ENCODE results near the gene SLC6A19. TPM values are rescaled to one million over a fixed set of nuclear protein-coding genes. Genes with fewer than 3 reads are reported as not detected.

Gene SLC6A19
- total RNA-seq, 2 experiments from 2014 or later, result not detected

- Histone ChIP-seq H3K27ac (ENCODE audit: low read depth in 1 of 2, low read length in 2 of 2) (no peak overlapping the region), H3K36me3 (ENCODE audit: insufficient read depth, low read length) (no peaks in the 10 kb centered on the region), H3K9me3 (ENCODE audit: control insufficient read depth in 1 of 2, insufficient read depth in 1 of 2, low read length in 2 of 2) (no peaks in the 10 kb centered on the region), H3K4me1 (ENCODE audit: insufficient read depth, low read length) (no peaks in the 10 kb centered on the region), H3K4me3 (ENCODE audit: low read length) (no peak overlapping the region), H3K27me3 (ENCODE audit: control insufficient read depth in 1 of 2, insufficient read depth in 2 of 2, low read length in 2 of 2) (peaks cover 0 to 2% of the 10 kb centered on the region in 2 experiments)
- no peaks in the 10 kb centered on the region for H3K9me3 Mint-ChIP-seq
- TF ChIP-seq CTCF (IDR thresholded peaks at IDR 0.05), result no peak
- H3K4me3 Mint-ChIP-seq, result no peak overlapping the region
- no peak overlapping the region for H3K27ac Mint-ChIP-seq
- peaks cover 11% of the 10 kb centered on the region for H3K4me1 Mint-ChIP-seq (ENCODE audit: low read depth)
- ChIA-PET POLR2A (no interaction called here), CTCF (no interaction called here)
- ATAC-seq (ENCODE audit: poor library complexity) (no peak), DNase-seq (no peak)
- peaks cover 6% of the 10 kb centered on the region for H3K27me3 Mint-ChIP-seq
- intact Hi-C loops (cut with DNase I, micrococcal nuclease), result no loop called here
- no peaks in the 10 kb centered on the region for H3K36me3 Mint-ChIP-seq (ENCODE audit: low read depth)
These were observed 24.8 kb downstream of the SLC6A19 start for GRCh38 chr5:1226231-1226630.

DNA sequence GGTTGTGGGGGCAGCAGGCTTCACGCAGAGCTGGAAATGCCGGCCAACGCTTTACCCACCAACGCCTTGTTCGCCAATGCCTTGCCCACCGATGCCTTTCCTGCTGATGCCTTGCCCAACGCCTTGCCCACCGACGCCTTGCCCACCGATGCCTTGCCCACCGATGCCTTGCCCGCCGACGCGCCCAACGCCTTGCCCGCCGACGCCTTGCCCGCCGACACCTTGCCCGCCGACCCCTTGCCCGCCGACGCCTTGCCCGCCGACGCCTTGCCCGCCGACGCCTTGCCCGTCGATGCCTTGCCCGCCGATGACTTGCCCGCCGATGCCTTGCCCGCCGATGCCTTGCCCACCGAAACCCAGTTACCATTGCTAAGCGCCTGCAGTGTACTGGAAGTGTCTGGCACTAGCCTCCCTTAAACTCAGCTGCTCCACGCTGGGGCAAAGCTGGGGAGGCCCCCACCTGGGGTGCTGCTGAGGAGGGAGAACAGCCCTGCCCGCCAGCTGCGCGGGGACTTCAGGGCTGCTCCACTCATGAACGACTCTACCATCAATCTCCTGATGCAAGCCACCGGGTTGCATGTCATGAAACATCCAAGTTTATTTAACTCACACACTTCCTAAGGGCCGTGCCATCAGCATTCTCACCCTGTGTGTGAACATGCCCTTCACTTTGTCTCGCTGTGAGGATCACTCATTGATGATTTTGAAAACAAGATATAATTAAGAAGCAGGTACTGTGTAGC lies 25.6 kb downstream of the SLC6A19 start:
- peaks cover 6% of the 10 kb centered on the region for H3K27me3 Mint-ChIP-seq
- H3K36me3 Mint-ChIP-seq (ENCODE audit: low read depth), result no peaks in the 10 kb centered on the region
- Histone ChIP-seq H3K4me3 (ENCODE audit: low read length) (no peak overlapping the region), H3K27me3 (ENCODE audit: control insufficient read depth in 1 of 2, insufficient read depth in 2 of 2, low read length in 2 of 2) (peaks cover 0 to 2% of the 10 kb centered on the region in 2 experiments), H3K36me3 (ENCODE audit: insufficient read depth, low read length) (no peaks in the 10 kb centered on the region), H3K9me3 (ENCODE audit: control insufficient read depth in 1 of 2, insufficient read depth in 1 of 2, low read length in 2 of 2) (no peaks in the 10 kb centered on the region), H3K4me1 (ENCODE audit: insufficient read depth, low read length) (no peaks in the 10 kb centered on the region), H3K27ac (ENCODE audit: low read depth in 1 of 2, low read length in 2 of 2) (no peak overlapping the region)
- CTCF ChIA-PET, result no interaction called here
- POLR2A ChIA-PET, result no interaction called here
- H3K9me3 Mint-ChIP-seq, result no peaks in the 10 kb centered on the region
- no peak overlapping the region for H3K4me3 Mint-ChIP-seq
- DNase-seq (no peak), ATAC-seq (ENCODE audit: poor library complexity) (no peak)
- H3K27ac Mint-ChIP-seq, result no peak overlapping the region
- no peak for TF ChIP-seq CTCF (IDR thresholded peaks at IDR 0.05)
- intact Hi-C loops (cut with DNase I, micrococcal nuclease), result no loop called here
- H3K4me1 Mint-ChIP-seq (ENCODE audit: low read depth), result peaks cover 11% of the 10 kb centered on the region

GRCh38 chr5:1227667-1228066 lies 26.3 kb downstream of the SLC6A19 start:
- no peaks in the 10 kb centered on the region for H3K9me3 Mint-ChIP-seq
- peaks cover 6% of the 10 kb centered on the region for H3K27me3 Mint-ChIP-seq
- Histone ChIP-seq H3K27me3 (ENCODE audit: control insufficient read depth in 1 of 2, insufficient read depth in 2 of 2, low read length in 2 of 2) (peaks cover 0 to 2% of the 10 kb centered on the region in 2 experiments), H3K36me3 (ENCODE audit: insufficient read depth, low read length) (no peaks in the 10 kb centered on the region), H3K27ac (ENCODE audit: low read depth in 1 of 2, low read length in 2 of 2) (no peak overlapping the region), H3K4me1 (ENCODE audit: insufficient read depth, low read length) (no peaks in the 10 kb centered on the region), H3K4me3 (ENCODE audit: low read length) (no peak overlapping the region), H3K9me3 (ENCODE audit: control insufficient read depth in 1 of 2, insufficient read depth in 1 of 2, low read length in 2 of 2) (no peaks in the 10 kb centered on the region)
- ChIA-PET CTCF (no interaction called here), POLR2A (no interaction called here)
- H3K36me3 Mint-ChIP-seq (ENCODE audit: low read depth), result no peaks in the 10 kb centered on the region
- H3K4me3 Mint-ChIP-seq, result no peak overlapping the region
- intact Hi-C loops (cut with DNase I, micrococcal nuclease), result no loop called here
- no peak for TF ChIP-seq CTCF (IDR thresholded peaks at IDR 0.05)
- DNase-seq (no peak), ATAC-seq (ENCODE audit: poor library complexity) (no peak)
- H3K27ac Mint-ChIP-seq, result no peak overlapping the region
- H3K4me1 Mint-ChIP-seq (ENCODE audit: low read depth), result peaks cover 11% of the 10 kb centered on the region
